ENCODE measurements around the gene CD80.

Gene CD80

GRCh38 chr3:119494597-119494996 is 64.8 kb downstream of the CD80 start:
- DNase-seq: no peak

GRCh38 chr3:119492810-119493209 is 66.6 kb downstream of the CD80 start:
- DNase-seq: peak in 1 of 4 experiments; percentile 13

- no peak for DNase-seq
Observed at GRCh38 chr3:119492128-119492527, 67.3 kb downstream of the CD80 start.

GRCh38 chr3:119490153-119490552 is 69.3 kb downstream of the CD80 start:
- no peak for DNase-seq

GRCh38 chr3:119485563-119485962 is 73.9 kb downstream of the CD80 start:
- DNase-seq: no peak

GRCh38 chr3:119483101-119483500 is 76.3 kb downstream of the CD80 start:
- DNase-seq: no peak

GRCh38 chr3:119481079-119481478 is 78.3 kb downstream of the CD80 start:
- DNase-seq: no peak
